Ureter (tissue), 1 donor: Measurements from ENCODE around the gene DDX24. TPM values are rescaled to one million over a fixed set of nuclear protein-coding genes. Genes with fewer than 3 reads are reported as not detected.
"Not testable (repeated sequence)": the region's sequence is repeated elsewhere in the genome, so short reads cannot be mapped to it uniquely, and the experiment has no call there.

Experiments
- DNase-seq: peaks from one replicate; pipeline ENCODE4 v3.0.0-alpha.2; 2020; ENCODE audit warnings: low spot score
- total RNA-seq: library from RNA; stranded (reverse); gene quantifications from one replicate; pipeline ENCODE4 v1.2.4, GENCODE V29; 2023
- donor health status: DM: yes; HTN: yes; CAD: no.

Gene DDX24
- total RNA-seq, 1 donor from 2014 or later, result 191 TPM

DNA sequence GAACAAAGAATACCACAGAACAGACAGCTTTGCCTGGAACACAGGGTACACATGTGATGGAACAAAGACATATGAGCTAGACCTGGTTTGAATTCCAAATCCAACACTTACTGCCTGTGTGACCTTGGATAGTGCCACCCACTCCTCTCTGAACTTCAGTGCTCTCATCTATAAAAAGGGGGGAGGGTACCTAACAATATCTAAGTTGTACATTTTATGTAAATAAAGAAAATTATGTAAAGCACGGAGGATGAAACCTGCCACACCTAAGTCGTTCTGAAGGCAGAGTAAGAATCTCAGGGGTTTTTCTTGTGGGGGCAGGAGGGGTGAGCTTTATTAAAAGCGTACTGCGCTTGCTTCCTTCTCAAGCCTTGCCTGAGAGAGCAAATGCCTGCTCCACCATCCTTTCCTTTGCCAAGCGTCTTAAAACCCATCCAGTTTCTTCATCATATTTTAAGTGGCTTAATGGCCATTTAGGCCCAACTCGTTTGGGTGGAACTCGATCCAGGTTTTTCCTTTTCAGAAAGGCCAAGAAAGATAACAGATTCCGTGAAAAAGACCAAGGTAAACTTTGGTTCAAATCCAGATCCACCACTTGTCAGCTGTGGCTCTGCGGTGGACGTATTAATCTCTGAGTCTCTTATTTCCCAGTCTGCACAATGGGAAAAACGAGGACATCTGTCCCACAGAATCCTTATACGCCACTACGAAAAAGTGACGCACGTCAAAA, 946 bp downstream of the DDX24 start:
- no peak for DNase-seq

DNA sequence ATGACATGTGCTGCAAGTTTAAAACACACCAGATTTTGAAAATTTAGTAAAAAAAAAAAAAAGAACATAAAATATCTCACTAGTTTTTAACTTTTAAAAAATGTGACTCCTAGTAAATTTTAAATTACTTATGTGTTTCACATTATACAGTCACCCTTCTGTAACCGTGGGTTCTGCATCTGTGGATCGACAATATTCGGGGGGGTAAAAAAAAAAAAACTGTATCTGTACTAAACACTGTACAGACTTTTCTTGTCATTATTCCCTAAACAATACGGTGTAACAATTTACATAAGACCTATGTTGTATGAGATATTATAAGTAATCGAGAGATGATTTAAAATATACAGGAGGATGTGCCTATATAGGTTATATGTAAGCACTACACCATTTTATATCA, 3.2 kb downstream of the DDX24 start:
- DNase-seq, result no peak

GRCh38 chr14:94077111-94077821, 3.7 kb downstream of the DDX24 start:
- DNase-seq, result no peak

DNA sequence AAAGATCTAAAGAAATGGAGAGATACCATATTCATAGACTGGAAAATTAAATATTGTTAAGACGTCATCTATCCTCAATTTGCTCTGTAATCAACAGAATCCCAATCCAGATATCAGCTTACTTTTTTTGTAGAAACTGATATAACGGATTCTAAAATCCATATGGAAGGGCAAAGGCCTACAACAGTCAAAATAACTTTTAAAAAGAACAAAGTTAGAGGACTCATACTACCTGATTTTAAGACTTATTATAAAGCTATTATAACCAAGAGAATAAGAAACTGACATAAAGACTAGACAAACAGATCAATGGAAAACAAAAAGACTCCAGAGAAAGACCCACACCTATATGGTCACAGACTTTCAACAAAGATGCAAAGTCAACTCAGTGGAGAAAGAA, 6.0 kb downstream of the DDX24 start:
- DNase-seq, result no peak

DNA sequence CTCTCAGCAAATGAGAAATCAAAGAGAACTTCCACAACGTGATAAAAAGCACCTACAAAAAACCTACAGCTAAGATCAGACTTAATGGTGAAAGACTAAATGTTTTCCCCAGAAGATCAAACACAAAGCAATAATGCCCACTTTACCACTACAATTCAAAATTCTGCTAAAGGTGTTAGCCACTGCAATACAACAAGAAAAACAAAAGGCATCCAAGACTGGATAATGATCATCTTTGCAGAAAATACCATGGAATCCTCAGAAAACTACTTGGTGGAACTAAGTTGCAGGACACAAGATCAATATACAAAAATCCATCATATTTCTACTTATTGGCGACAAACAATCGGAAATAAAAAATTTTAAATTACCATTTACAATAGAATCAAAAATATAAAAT, 6.5 kb downstream of the DDX24 start:
- DNase-seq, result no peak

GRCh38 chr14:94072076-94072475, 8.9 kb downstream of the DDX24 start:
- DNase-seq, result not testable (repeated sequence)

GRCh38 chr14:94066089-94066676, 14.8 kb downstream of the DDX24 start:
- no peak for DNase-seq

- no peak for DNase-seq
Measured at GRCh38 chr14:94062344-94062940, 18.6 kb downstream of the DDX24 start.

DNA sequence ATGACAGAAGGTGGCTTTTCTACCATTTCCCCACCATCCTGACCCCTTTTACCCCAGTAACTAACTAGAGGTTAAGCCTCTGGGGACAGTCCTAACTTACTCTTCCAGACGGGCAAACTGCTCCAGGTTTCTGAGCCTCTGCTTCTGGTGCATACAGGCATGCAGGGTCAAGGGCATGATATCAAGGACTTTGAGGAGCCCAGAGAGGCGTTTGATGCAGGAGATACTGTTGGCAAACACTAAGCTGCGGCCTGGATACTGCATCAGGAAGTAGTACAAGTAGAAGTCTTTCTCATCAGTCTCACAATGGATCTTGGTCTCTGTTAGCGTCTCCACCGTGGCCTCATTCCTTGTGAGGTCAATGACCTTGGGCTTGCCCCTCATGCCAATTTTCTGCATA, 21.0 kb downstream of the DDX24 start:
- no peak for DNase-seq

- no peak for DNase-seq
Measured at GRCh38 chr14:94058674-94059138, 22.3 kb downstream of the DDX24 start.

DNA sequence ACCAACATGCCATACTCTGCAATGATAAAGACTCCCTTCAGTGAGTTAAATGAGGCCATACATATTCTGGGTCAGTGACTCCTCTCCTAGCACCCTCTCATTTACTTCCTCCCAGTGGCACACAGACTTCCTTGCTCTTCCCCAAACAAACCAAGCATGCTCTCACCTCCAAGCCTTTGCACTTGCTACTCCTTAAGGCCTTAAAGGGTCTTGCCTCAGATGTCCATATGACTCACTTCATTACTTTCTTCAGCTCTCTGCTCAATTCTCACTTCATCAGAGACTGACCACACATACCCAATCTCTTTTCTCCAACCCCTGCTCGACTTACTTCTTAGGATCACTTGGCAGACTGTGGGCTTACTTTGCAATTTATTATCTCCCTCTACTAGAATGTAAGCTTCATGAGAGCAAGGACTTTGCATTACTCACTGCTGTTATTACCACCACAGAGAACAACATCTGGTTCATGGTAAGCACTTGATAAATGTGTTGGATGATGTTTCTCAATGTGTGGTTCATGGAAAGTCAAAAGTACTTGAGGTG, 22.8 kb downstream of the DDX24 start:
- no peak for DNase-seq

GRCh38 chr14:94056579-94057308, 24.3 kb downstream of the DDX24 start:
- no peak for DNase-seq

- DNase-seq, result no peak
Measured at GRCh38 chr14:94054936-94055335, 26.1 kb downstream of the DDX24 start.

GRCh38 chr14:94054401-94054800, 26.6 kb downstream of the DDX24 start:
- DNase-seq, result no peak

GRCh38 chr14:94052662-94053061, 28.3 kb downstream of the DDX24 start:
- DNase-seq, result no peak

GRCh38 chr14:94052199-94052598, 28.8 kb downstream of the DDX24 start:
- DNase-seq, result no peak

DNA sequence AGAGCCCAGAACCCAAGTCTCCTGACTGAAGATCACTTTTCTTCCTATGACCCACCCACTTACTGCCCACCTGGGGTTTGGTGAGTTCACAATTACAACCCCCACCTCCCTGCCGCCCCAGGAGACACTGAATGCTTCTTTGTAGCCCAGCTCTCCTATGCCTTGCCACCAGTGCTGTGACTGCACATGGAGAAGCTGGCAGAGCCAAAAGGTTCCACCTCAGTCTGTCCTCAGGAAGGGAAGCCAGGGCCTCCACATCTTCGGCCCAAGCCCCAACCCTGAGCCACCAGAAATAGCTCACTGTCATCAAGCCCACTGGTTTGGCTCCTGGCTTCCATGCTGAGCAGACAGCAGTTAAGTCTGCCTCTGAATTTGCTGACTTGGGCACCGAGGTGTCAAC, 29.2 kb downstream of the DDX24 start:
- no peak for DNase-seq

GRCh38 chr14:94051115-94051514, 29.9 kb downstream of the DDX24 start:
- DNase-seq, result no peak

DNA sequence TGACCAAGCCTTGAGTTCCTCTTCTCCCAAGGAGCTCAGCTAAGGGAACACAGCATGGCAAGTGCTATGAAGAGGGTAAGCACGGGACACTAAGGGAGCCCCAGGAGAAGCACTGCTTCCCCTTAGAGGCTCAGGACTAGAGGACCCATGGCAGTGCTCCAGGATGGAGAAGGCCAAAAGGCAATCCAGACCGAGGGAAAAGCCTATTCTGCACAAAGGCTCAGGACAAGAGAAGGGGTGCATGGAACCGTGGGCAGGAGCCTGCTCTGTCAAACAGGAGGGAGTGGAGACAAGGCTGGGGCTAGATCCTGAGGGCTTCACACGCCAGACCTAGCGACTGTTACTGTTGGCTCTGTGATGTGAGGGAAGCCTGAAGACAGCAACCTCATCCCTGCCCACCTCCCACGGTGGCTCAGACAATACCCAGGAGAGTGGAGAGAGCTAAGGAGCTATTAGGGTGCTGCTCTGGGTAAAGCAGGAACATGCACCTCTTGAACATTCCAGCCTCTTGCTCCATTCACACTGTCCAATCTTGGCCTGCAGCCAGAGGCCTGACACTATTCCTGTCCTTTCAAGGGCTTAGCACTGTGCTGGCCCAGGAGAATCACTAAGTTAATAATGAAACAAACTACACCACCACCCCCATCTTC, 30.6 kb downstream of the DDX24 start:
- peak; percentile 41 for DNase-seq

DNA sequence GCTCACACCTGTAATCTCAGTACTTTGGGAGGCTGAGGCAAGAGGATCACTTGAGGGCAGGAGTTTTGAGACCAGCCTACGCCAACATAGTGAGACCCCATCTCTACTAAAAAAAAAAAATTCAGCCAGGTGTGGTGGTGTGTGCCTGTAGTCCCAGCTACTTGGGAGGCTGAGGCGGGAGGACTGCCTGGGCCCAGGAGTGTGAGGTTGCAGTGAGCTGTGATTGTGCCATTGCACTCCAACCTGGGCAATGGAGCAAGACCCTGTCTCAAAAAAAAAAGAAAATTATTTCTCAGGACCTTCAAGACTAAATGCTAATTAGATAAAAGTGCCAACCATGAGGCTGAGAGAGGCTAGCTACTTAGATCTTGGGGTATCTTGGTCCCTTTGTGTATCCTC, 31.4 kb downstream of the DDX24 start:
- peak; percentile 3 for DNase-seq
